WTC11 (cell line): Measurements from ENCODE around the gene ENTHD1. TPM values are rescaled to one million over a fixed set of nuclear protein-coding genes. Genes with fewer than 3 reads are reported as not detected.
A peak's percentile ranks its signal among the peaks of the same experiment; 100 is the strongest.

Experiments used
- ATAC-seq: fragments of 200-7000 bp; cut with Tn5 transposase; 2 replicates; pipeline ENCODE4 v1.10.0; 2021; ENCODE audit warnings: mild to moderate bottlenecking, moderate library complexity
- CTCF ChIA-PET: fragments of 300-600 bp; sonication (Branson Sonifier 250); formaldehyde crosslinking; loops from one replicate; lab custom pipeline; 2021; ENCODE audit warnings: antibody characterized with exemption; lab: Charles Lee
- POLR2A ChIA-PET: fragments of 350-600 bp; sonication (Branson Sonifier 250); formaldehyde crosslinking; loops from one replicate; lab custom pipeline; 2021; ENCODE audit warnings: antibody characterized with exemption; lab: Charles Lee
- DNase-seq: peaks from one replicate; pipeline ENCODE4 v3.0.0; 2021; ENCODE audit warnings: low spot score
- H3K27ac Mint-ChIP-seq: 2 replicates; pipeline ENCODE4 v1.8.0; 2021; ENCODE audit warnings: mixed read lengths
- H3K27me3 Mint-ChIP-seq: 2 replicates; pipeline ENCODE4 v1.8.0; 2021; ENCODE audit warnings: low read depth, mild to moderate bottlenecking, moderate library complexity, mixed read lengths
- H3K36me3 Mint-ChIP-seq: 2 replicates; pipeline ENCODE4 v1.8.0; 2021; ENCODE audit warnings: mixed read lengths
- H3K4me1 Mint-ChIP-seq: 2 replicates; pipeline ENCODE4 v1.8.0; 2022; ENCODE audit warnings: mixed read lengths
- H3K4me3 Mint-ChIP-seq: 2 replicates; pipeline ENCODE4 v1.8.0; 2021; ENCODE audit warnings: mild to moderate bottlenecking, moderate library complexity, mixed read lengths
- H3K9me3 Mint-ChIP-seq: 2 replicates; pipeline ENCODE4 v1.8.0; 2021; ENCODE audit warnings: mixed read lengths
- AFF4 ChIP-seq: sonication (generic); formaldehyde crosslinking; IDR thresholded peaks from 2 replicates; pipeline ENCODE4 v1.8.1; 2023; ENCODE audit warnings: mild to moderate bottlenecking, missing genetic modification reagents, borderline replicate concordance
- ATF3 ChIP-seq: sonication (generic); formaldehyde crosslinking; conservative IDR thresholded peaks from 2 replicates; pipeline ENCODE4 v1.8.1; 2022; ENCODE audit warnings: mild to moderate bottlenecking, missing genetic modification reagents
- GTF2I ChIP-seq: fragments of 250-450 bp; sonication (Bioruptor Pico); conservative IDR thresholded peaks from 2 replicates; pipeline ENCODE4 v1.4.0; 2021; ENCODE audit warnings: mild to moderate bottlenecking
- HMGA2 ChIP-seq: fragments of 250-450 bp; sonication (Bioruptor Pico); IDR thresholded peaks from 2 replicates; pipeline ENCODE4 v1.4.0; 2021; ENCODE audit warnings: mild to moderate bottlenecking, moderate library complexity
- MAX ChIP-seq: sonication (generic); formaldehyde crosslinking; IDR thresholded peaks from 2 replicates; pipeline ENCODE4 v1.8.0; 2022; ENCODE audit warnings: mild to moderate bottlenecking, missing genetic modification reagents
- NR2C2 ChIP-seq: sonication (generic); formaldehyde crosslinking; IDR thresholded peaks from 2 replicates; pipeline ENCODE4 v1.8.0; 2022; ENCODE audit warnings: mild to moderate bottlenecking, missing genetic modification reagents
- PREB ChIP-seq: sonication (generic); formaldehyde crosslinking; IDR thresholded peaks from 2 replicates; pipeline ENCODE4 v1.8.1; 2022; ENCODE audit warnings: mild to moderate bottlenecking, missing genetic modification reagents, moderate library complexity, borderline replicate concordance
- RELA ChIP-seq: sonication (generic); formaldehyde crosslinking; IDR thresholded peaks from 2 replicates; pipeline ENCODE4 v1.8.1; 2022; ENCODE audit warnings: missing genetic modification reagents, mild to moderate bottlenecking, borderline replicate concordance
- SP1 ChIP-seq: sonication (generic); formaldehyde crosslinking; conservative IDR thresholded peaks from 2 replicates; pipeline ENCODE4 v1.8.1; 2022; ENCODE audit warnings: missing genetic modification reagents
- TCF7 ChIP-seq: sonication (generic); formaldehyde crosslinking; IDR thresholded peaks from 2 replicates; pipeline ENCODE4 v1.8.0; 2022; ENCODE audit warnings: mild to moderate bottlenecking, low read depth, missing genetic modification reagents, moderate library complexity
- TEAD1 ChIP-seq: sonication (generic); formaldehyde crosslinking; IDR thresholded peaks from 2 replicates; pipeline ENCODE4 v1.8.0; 2022; ENCODE audit warnings: mild to moderate bottlenecking, missing genetic modification reagents
- ZNF138 ChIP-seq: sonication (generic); formaldehyde crosslinking; conservative IDR thresholded peaks from 2 replicates; pipeline ENCODE4 v1.8.1; 2022; ENCODE audit warnings: mild to moderate bottlenecking, moderate library complexity, missing genetic modification reagents
- ZNF219 ChIP-seq: sonication (generic); formaldehyde crosslinking; IDR thresholded peaks from 2 replicates; pipeline ENCODE4 v1.8.0; 2023; ENCODE audit warnings: missing genetic modification reagents, mild to moderate bottlenecking, borderline replicate concordance
- ZNF671 ChIP-seq: fragments of 250-450 bp; sonication (Bioruptor Pico); IDR thresholded peaks from 2 replicates; pipeline ENCODE4 v1.8.0; 2021; ENCODE audit warnings: mild to moderate bottlenecking
- total RNA-seq: library from RNA; stranded (reverse); gene quantifications from 3 replicates; pipeline ENCODE4 v1.2.3, GENCODE V29; 2021
- TF ChIP-seq, protein P1 (sequence below): fragments of 250-450 bp; sonication (Bioruptor Pico); IDR thresholded peaks from 2 replicates; pipeline ENCODE4 v1.9.0; 2021; ENCODE audit warnings: mild to moderate bottlenecking
- TF ChIP-seq, protein P2 (sequence below): fragments of 200-600 bp; IDR thresholded peaks from 2 replicates; pipeline ENCODE4 v1.8.0; 2022; ENCODE audit warnings: antibody characterized with exemption
- TF ChIP-seq, protein P3 (sequence below): sonication (generic); formaldehyde crosslinking; IDR thresholded peaks from 2 replicates; pipeline ENCODE4 v1.8.1; 2023; ENCODE audit warnings: mild to moderate bottlenecking, missing genetic modification reagents, moderate library complexity
- TF ChIP-seq, protein P4 (sequence below): sonication (generic); formaldehyde crosslinking; IDR thresholded peaks from 2 replicates; pipeline ENCODE4 v1.8.0; 2023; ENCODE audit warnings: missing genetic modification reagents

Gene ENTHD1
- total RNA-seq, 1 experiment from 2014 or later: not detected

DNA sequence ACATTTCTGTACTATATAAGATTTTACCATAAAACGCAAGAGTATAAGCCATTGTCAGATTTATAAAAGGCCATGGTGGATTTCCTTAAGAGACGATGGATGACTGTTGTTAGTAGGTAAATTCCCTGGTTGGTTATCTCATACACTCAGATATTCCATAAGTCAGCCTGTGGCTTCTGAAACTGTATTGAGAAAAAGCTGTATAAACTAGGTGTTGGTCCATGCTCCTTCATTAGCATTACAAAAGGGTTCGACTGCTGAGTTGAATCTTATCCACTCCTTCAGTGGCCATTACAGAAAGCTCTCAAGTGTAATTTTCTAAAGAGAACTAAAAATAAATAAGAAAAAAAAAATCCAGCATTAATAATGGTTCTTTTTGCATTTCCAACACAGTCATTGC, 12.6 kb upstream of the ENTHD1 start:
- TF ChIP-seq, protein P1, sequence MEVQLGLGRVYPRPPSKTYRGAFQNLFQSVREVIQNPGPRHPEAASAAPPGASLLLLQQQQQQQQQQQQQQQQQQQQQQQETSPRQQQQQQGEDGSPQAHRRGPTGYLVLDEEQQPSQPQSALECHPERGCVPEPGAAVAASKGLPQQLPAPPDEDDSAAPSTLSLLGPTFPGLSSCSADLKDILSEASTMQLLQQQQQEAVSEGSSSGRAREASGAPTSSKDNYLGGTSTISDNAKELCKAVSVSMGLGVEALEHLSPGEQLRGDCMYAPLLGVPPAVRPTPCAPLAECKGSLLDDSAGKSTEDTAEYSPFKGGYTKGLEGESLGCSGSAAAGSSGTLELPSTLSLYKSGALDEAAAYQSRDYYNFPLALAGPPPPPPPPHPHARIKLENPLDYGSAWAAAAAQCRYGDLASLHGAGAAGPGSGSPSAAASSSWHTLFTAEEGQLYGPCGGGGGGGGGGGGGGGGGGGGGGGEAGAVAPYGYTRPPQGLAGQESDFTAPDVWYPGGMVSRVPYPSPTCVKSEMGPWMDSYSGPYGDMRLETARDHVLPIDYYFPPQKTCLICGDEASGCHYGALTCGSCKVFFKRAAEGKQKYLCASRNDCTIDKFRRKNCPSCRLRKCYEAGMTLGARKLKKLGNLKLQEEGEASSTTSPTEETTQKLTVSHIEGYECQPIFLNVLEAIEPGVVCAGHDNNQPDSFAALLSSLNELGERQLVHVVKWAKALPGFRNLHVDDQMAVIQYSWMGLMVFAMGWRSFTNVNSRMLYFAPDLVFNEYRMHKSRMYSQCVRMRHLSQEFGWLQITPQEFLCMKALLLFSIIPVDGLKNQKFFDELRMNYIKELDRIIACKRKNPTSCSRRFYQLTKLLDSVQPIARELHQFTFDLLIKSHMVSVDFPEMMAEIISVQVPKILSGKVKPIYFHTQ (CRISPR knock-in tag): no peak
- TF ChIP-seq, protein P2, sequence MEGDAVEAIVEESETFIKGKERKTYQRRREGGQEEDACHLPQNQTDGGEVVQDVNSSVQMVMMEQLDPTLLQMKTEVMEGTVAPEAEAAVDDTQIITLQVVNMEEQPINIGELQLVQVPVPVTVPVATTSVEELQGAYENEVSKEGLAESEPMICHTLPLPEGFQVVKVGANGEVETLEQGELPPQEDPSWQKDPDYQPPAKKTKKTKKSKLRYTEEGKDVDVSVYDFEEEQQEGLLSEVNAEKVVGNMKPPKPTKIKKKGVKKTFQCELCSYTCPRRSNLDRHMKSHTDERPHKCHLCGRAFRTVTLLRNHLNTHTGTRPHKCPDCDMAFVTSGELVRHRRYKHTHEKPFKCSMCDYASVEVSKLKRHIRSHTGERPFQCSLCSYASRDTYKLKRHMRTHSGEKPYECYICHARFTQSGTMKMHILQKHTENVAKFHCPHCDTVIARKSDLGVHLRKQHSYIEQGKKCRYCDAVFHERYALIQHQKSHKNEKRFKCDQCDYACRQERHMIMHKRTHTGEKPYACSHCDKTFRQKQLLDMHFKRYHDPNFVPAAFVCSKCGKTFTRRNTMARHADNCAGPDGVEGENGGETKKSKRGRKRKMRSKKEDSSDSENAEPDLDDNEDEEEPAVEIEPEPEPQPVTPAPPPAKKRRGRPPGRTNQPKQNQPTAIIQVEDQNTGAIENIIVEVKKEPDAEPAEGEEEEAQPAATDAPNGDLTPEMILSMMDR: no peak
- TF ChIP-seq GTF2I (CRISPR knock-in tag): no peak
- TF ChIP-seq ATF3 (CRISPR knock-in tag): no peak
- no peak for TF ChIP-seq MAX
- no peak for TF ChIP-seq ZNF671 (CRISPR knock-in tag)
- CTCF ChIA-PET: interaction anchor here (1.1 to 2.0 kb wide), 6 partner anchors 10 to 137 kb away, joined by 3 to 5 read pairs (median 4); no protein-coding TSS in a partner anchor
- Mint-ChIP-seq H3K4me3 (no peak overlapping the region), H3K36me3 (no peaks in the 10 kb centered on the region), H3K4me1 (peaks cover 15% of the 10 kb centered on the region), H3K9me3 (no peaks in the 10 kb centered on the region), H3K27ac (no peak overlapping the region), H3K27me3 (peaks cover 3% of the 10 kb centered on the region)
- DNase-seq: no peak
- ATAC-seq: peak; percentile 56
- POLR2A ChIA-PET: no interaction called here

DNA sequence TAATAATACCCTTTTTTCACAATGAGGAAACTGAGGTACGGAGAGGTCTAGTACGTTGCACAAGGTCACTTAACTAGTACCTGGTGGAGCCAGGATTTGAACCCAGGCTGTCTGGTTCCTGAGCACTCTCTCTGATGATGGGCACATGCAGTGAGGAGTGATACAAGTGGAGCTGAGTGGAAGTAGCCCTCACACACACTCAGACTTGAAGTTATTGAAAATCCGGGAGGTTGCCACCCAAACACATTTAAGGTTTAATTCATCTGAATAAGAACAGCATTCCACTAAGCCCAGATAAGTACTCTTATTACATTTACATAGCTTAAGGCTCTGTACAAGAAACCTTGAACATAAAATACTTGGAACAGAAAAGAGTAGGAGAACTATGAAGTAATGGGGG, 12.1 kb upstream of the ENTHD1 start:
- Mint-ChIP-seq H3K27ac (no peak overlapping the region), H3K27me3 (peaks cover 3% of the 10 kb centered on the region), H3K9me3 (no peaks in the 10 kb centered on the region), H3K36me3 (no peaks in the 10 kb centered on the region), H3K4me3 (no peak overlapping the region), H3K4me1 (peaks cover 15% of the 10 kb centered on the region)
- ChIA-PET CTCF (interaction anchor here (1.1 to 2.0 kb wide), 5 partner anchors 10 to 138 kb away, joined by 3 to 5 read pairs (median 4); no protein-coding TSS in a partner anchor), POLR2A (no interaction called here)
- TF ChIP-seq ZNF219 (CRISPR knock-in tag) (no peak), SP1 (CRISPR knock-in tag) (no peak), ZNF138 (CRISPR knock-in tag) (no peak), TCF7 (CRISPR knock-in tag) (no peak)
- TF ChIP-seq, protein P3, sequence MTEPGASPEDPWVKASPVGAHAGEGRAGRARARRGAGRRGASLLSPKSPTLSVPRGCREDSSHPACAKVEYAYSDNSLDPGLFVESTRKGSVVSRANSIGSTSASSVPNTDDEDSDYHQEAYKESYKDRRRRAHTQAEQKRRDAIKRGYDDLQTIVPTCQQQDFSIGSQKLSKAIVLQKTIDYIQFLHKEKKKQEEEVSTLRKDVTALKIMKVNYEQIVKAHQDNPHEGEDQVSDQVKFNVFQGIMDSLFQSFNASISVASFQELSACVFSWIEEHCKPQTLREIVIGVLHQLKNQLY: no peak
- DNase-seq: no peak
- ATAC-seq: no peak

DNA sequence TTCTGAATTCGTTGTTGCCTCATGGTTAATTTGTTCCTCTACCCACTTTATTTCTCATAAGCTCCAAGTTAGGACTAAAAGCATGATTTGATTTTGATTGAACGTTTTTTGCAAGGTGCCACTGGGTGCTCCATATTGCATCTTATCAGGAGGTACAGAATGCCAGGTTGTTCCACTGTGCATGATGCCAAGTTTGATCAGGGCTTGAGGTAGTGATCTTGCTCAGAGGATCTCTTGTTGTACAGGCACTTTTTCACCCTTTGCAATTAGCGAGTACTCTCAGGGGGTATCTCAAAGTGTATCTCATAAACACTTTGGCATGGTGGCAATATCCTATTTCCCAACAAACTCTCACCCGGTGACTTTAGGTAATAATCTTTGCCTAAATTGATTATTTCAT, 11.3 kb upstream of the ENTHD1 start:
- DNase-seq (no peak), ATAC-seq (no peak)
- ChIA-PET CTCF (interaction anchor here (1.4 to 1.6 kb wide), 2 partner anchors 27 to 139 kb away, joined by 3 to 4 read pairs; no protein-coding TSS in a partner anchor), POLR2A (no interaction called here)
- H3K9me3 Mint-ChIP-seq: no peaks in the 10 kb centered on the region
- no peaks in the 10 kb centered on the region for H3K36me3 Mint-ChIP-seq
- peaks cover 15% of the 10 kb centered on the region for H3K4me1 Mint-ChIP-seq
- no peak overlapping the region for H3K27ac Mint-ChIP-seq
- peaks cover 3% of the 10 kb centered on the region for H3K27me3 Mint-ChIP-seq
- no peak overlapping the region for H3K4me3 Mint-ChIP-seq
- TF ChIP-seq HMGA2 (CRISPR knock-in tag): no peak
- TF ChIP-seq ATF3 (CRISPR knock-in tag): no peak
- TF ChIP-seq AFF4 (CRISPR knock-in tag): no peak
- no peak for TF ChIP-seq PREB
- no peak for TF ChIP-seq TEAD1 (CRISPR knock-in tag)
- TF ChIP-seq RELA (CRISPR knock-in tag): no peak
- TF ChIP-seq, protein P4, sequence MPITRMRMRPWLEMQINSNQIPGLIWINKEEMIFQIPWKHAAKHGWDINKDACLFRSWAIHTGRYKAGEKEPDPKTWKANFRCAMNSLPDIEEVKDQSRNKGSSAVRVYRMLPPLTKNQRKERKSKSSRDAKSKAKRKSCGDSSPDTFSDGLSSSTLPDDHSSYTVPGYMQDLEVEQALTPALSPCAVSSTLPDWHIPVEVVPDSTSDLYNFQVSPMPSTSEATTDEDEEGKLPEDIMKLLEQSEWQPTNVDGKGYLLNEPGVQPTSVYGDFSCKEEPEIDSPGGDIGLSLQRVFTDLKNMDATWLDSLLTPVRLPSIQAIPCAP (CRISPR knock-in tag): no peak
- TF ChIP-seq NR2C2 (CRISPR knock-in tag): no peak
